ENCODE data around the gene IGF2.

Gene IGF2

GRCh38 chr11:2147391-2147790 lies 8.2 kb upstream of the IGF2 start:
- Histone ChIP-seq H3K9ac (ENCODE audit: low read length) (no peak overlapping the region), H3K27me3 (ENCODE audit: control insufficient read depth, insufficient read depth, low read length) (peaks cover 83% of the 10 kb centered on the region), H3K4me1 (ENCODE audit: control insufficient read depth, insufficient read depth, low read length) (peaks cover 6% of the 10 kb centered on the region), H3K9me3 (ENCODE audit: control insufficient read depth, low read length) (no peaks in the 10 kb centered on the region), H3K4me3 (ENCODE audit: low read length) (no peak overlapping the region), H3K36me3 (ENCODE audit: control insufficient read depth, insufficient read depth, low read length) (no peaks in the 10 kb centered on the region)

- H3K4me1 ChIP-seq (ENCODE audit: control insufficient read depth, insufficient read depth, low read length), result no peaks in the 10 kb centered on the region
- H3K36me3 ChIP-seq (ENCODE audit: control insufficient read depth, insufficient read depth, low read length), result no peaks in the 10 kb centered on the region
- no peak overlapping the region for H3K4me3 ChIP-seq (ENCODE audit: low read length)
- H3K9ac ChIP-seq (ENCODE audit: low read length), result no peak overlapping the region
- H3K9me3 ChIP-seq (ENCODE audit: control insufficient read depth, low read length), result no peaks in the 10 kb centered on the region
- peaks cover 93% of the 10 kb centered on the region for H3K27me3 ChIP-seq (ENCODE audit: control insufficient read depth, insufficient read depth, low read length)
Measured at GRCh38 chr11:2146051-2146450, 6.9 kb upstream of the IGF2 start.

GRCh38 chr11:2144544-2145248 lies 5.5 kb upstream of the IGF2 start:
- Histone ChIP-seq H3K4me1 (ENCODE audit: control insufficient read depth, insufficient read depth, low read length) (no peaks in the 10 kb centered on the region), H3K4me3 (ENCODE audit: low read length) (no peak overlapping the region), H3K36me3 (ENCODE audit: control insufficient read depth, insufficient read depth, low read length) (no peaks in the 10 kb centered on the region)

GRCh38 chr11:2143799-2144543 lies 4.8 kb upstream of the IGF2 start:
- Histone ChIP-seq H3K27me3 (ENCODE audit: control insufficient read depth, insufficient read depth, low read length) (peaks cover 90% of the 10 kb centered on the region), H3K9me3 (ENCODE audit: control insufficient read depth, low read length) (no peaks in the 10 kb centered on the region), H3K36me3 (ENCODE audit: control insufficient read depth, insufficient read depth, low read length) (no peaks in the 10 kb centered on the region), H3K4me3 (ENCODE audit: low read length) (no peak overlapping the region), H3K4me1 (ENCODE audit: control insufficient read depth, insufficient read depth, low read length) (no peaks in the 10 kb centered on the region), H3K9ac (ENCODE audit: low read length) (no peak overlapping the region)

More at GRCh38 chr11:2144544-2145248, 5.5 kb upstream of the IGF2 start:
- Histone ChIP-seq H3K27me3 (ENCODE audit: control insufficient read depth, insufficient read depth, low read length) (peaks cover 94% of the 10 kb centered on the region), H3K9ac (ENCODE audit: low read length) (no peak overlapping the region), H3K9me3 (ENCODE audit: control insufficient read depth, low read length) (no peaks in the 10 kb centered on the region)

- H3K27me3 ChIP-seq (ENCODE audit: control insufficient read depth, insufficient read depth, low read length), result peaks cover 90% of the 10 kb centered on the region
- H3K4me1 ChIP-seq (ENCODE audit: control insufficient read depth, insufficient read depth, low read length), result no peaks in the 10 kb centered on the region
- no peak overlapping the region for H3K4me3 ChIP-seq (ENCODE audit: low read length)
- no peaks in the 10 kb centered on the region for H3K36me3 ChIP-seq (ENCODE audit: control insufficient read depth, insufficient read depth, low read length)
- no peaks in the 10 kb centered on the region for H3K9me3 ChIP-seq (ENCODE audit: control insufficient read depth, low read length)
- H3K9ac ChIP-seq (ENCODE audit: low read length), result no peak overlapping the region
Measured at GRCh38 chr11:2143477-2143798, 4.2 kb upstream of the IGF2 start.

GRCh38 chr11:2142762-2143202 lies 3.6 kb upstream of the IGF2 start:
- no peak overlapping the region for H3K9ac ChIP-seq (ENCODE audit: low read length)
- no peaks in the 10 kb centered on the region for H3K9me3 ChIP-seq (ENCODE audit: control insufficient read depth, low read length)
- H3K4me3 ChIP-seq (ENCODE audit: low read length), result no peak overlapping the region
- H3K36me3 ChIP-seq (ENCODE audit: control insufficient read depth, insufficient read depth, low read length), result no peaks in the 10 kb centered on the region
- H3K27me3 ChIP-seq (ENCODE audit: control insufficient read depth, insufficient read depth, low read length), result peaks cover 88% of the 10 kb centered on the region
- no peaks in the 10 kb centered on the region for H3K4me1 ChIP-seq (ENCODE audit: control insufficient read depth, insufficient read depth, low read length)

GRCh38 chr11:2142300-2142759 lies 3.1 kb upstream of the IGF2 start:
- no peak overlapping the region for H3K4me3 ChIP-seq (ENCODE audit: low read length)
- H3K9ac ChIP-seq (ENCODE audit: low read length), result no peak overlapping the region
- H3K36me3 ChIP-seq (ENCODE audit: control insufficient read depth, insufficient read depth, low read length), result no peaks in the 10 kb centered on the region
- no peaks in the 10 kb centered on the region for H3K9me3 ChIP-seq (ENCODE audit: control insufficient read depth, low read length)
- peaks cover 88% of the 10 kb centered on the region for H3K27me3 ChIP-seq (ENCODE audit: control insufficient read depth, insufficient read depth, low read length)
- no peaks in the 10 kb centered on the region for H3K4me1 ChIP-seq (ENCODE audit: control insufficient read depth, insufficient read depth, low read length)

- Histone ChIP-seq H3K9ac (ENCODE audit: low read length) (no peak overlapping the region), H3K4me3 (ENCODE audit: low read length) (no peak overlapping the region), H3K9me3 (ENCODE audit: control insufficient read depth, low read length) (no peaks in the 10 kb centered on the region), H3K4me1 (ENCODE audit: control insufficient read depth, insufficient read depth, low read length) (no peaks in the 10 kb centered on the region), H3K36me3 (ENCODE audit: control insufficient read depth, insufficient read depth, low read length) (no peaks in the 10 kb centered on the region), H3K27me3 (ENCODE audit: control insufficient read depth, insufficient read depth, low read length) (peaks cover 88% of the 10 kb centered on the region)
Measured at GRCh38 chr11:2140411-2141400, 1.5 kb upstream of the IGF2 start.

- Histone ChIP-seq H3K9ac (ENCODE audit: low read length) (no peak overlapping the region), H3K9me3 (ENCODE audit: control insufficient read depth, low read length) (no peaks in the 10 kb centered on the region), H3K27me3 (ENCODE audit: control insufficient read depth, insufficient read depth, low read length) (peaks cover 83% of the 10 kb centered on the region), H3K36me3 (ENCODE audit: control insufficient read depth, insufficient read depth, low read length) (no peaks in the 10 kb centered on the region), H3K4me3 (ENCODE audit: low read length) (no peak overlapping the region), H3K4me1 (ENCODE audit: control insufficient read depth, insufficient read depth, low read length) (no peaks in the 10 kb centered on the region)
Measured at GRCh38 chr11:2139621-2140337, 590 bp upstream of the IGF2 start.

GRCh38 chr11:2138431-2139122 lies 612 bp downstream of the IGF2 start:
- no peaks in the 10 kb centered on the region for H3K4me1 ChIP-seq (ENCODE audit: control insufficient read depth, insufficient read depth, low read length)
- no peaks in the 10 kb centered on the region for H3K36me3 ChIP-seq (ENCODE audit: control insufficient read depth, insufficient read depth, low read length)
- H3K9me3 ChIP-seq (ENCODE audit: control insufficient read depth, low read length), result no peaks in the 10 kb centered on the region
- no peak overlapping the region for H3K4me3 ChIP-seq (ENCODE audit: low read length)
- H3K27me3 ChIP-seq (ENCODE audit: control insufficient read depth, insufficient read depth, low read length), result peaks cover 81% of the 10 kb centered on the region
- H3K9ac ChIP-seq (ENCODE audit: low read length), result no peak overlapping the region

- H3K9me3 ChIP-seq (ENCODE audit: control insufficient read depth, low read length), result no peaks in the 10 kb centered on the region
- H3K4me1 ChIP-seq (ENCODE audit: control insufficient read depth, insufficient read depth, low read length), result no peaks in the 10 kb centered on the region
- H3K9ac ChIP-seq (ENCODE audit: low read length), result no peak overlapping the region
Measured at GRCh38 chr11:2138068-2138430, 1.1 kb downstream of the IGF2 start.

More at GRCh38 chr11:2138068-2138430, 1.1 kb downstream of the IGF2 start:
- H3K36me3 ChIP-seq (ENCODE audit: control insufficient read depth, insufficient read depth, low read length), result no peaks in the 10 kb centered on the region
- H3K4me3 ChIP-seq (ENCODE audit: low read length), result no peak overlapping the region
- peaks cover 82% of the 10 kb centered on the region for H3K27me3 ChIP-seq (ENCODE audit: control insufficient read depth, insufficient read depth, low read length)
